Measurements from ENCODE around the gene SLC22A15.
"Not testable (repeated sequence)": the region's sequence is repeated elsewhere in the genome, so short reads cannot be mapped to it uniquely, and the experiment has no call there.

Gene SLC22A15

GRCh38 chr1:115976062-115976920 lies at the start of gene SLC22A15:
Gene SLC22A15, plus strand, starts transcription at chr1:115976513. Its CDS starts 115 bp downstream, at chr1:115976628.
- intact Hi-C loops (cut with DNase I): loop anchor here (5.0 kb wide), 1 partner anchor 139 kb away; no protein-coding TSS in a partner anchor
- peak in 41 of 42 donors; percentile 34 to 86 (median 70) for DNase-seq

- intact Hi-C loops (cut with DNase I): no loop called here
- no peak for DNase-seq
Observed at GRCh38 chr1:115927971-115928370, 48.3 kb upstream of the SLC22A15 start.

- DNase-seq: no peak
- intact Hi-C loops (cut with DNase I): no loop called here
Observed at GRCh38 chr1:115929881-115930280, 46.4 kb upstream of the SLC22A15 start.

GRCh38 chr1:115933625-115934024 lies 42.7 kb upstream of the SLC22A15 start:
- no peak for DNase-seq
- intact Hi-C loops (cut with DNase I): no loop called here

GRCh38 chr1:115939455-115939854 lies 36.9 kb upstream of the SLC22A15 start:
- no peak for DNase-seq
- intact Hi-C loops (cut with DNase I): no loop called here

- peak in 1 of 42 donors; percentile 47 for DNase-seq
- intact Hi-C loops (cut with DNase I): no loop called here
Observed at GRCh38 chr1:115946116-115946515, 30.2 kb upstream of the SLC22A15 start.

GRCh38 chr1:115949156-115949555 lies 27.2 kb upstream of the SLC22A15 start:
- DNase-seq: no peak
- intact Hi-C loops (cut with DNase I): no loop called here

GRCh38 chr1:115951560-115951959 lies 24.8 kb upstream of the SLC22A15 start:
- DNase-seq: no peak
- intact Hi-C loops (cut with DNase I): no loop called here

- intact Hi-C loops (cut with DNase I): no loop called here
- DNase-seq: no peak
Observed at GRCh38 chr1:115952547-115952946, 23.8 kb upstream of the SLC22A15 start.

- DNase-seq: no peak
- intact Hi-C loops (cut with DNase I): no loop called here
Observed at GRCh38 chr1:115953180-115953579, 23.1 kb upstream of the SLC22A15 start.

GRCh38 chr1:115954684-115955083 lies 21.6 kb upstream of the SLC22A15 start:
- intact Hi-C loops (cut with DNase I): no loop called here
- DNase-seq: no peak

GRCh38 chr1:115955228-115955627 lies 21.1 kb upstream of the SLC22A15 start:
- intact Hi-C loops (cut with DNase I): no loop called here
- DNase-seq: no peak

- no peak for DNase-seq
- intact Hi-C loops (cut with DNase I): no loop called here
Observed at GRCh38 chr1:115958866-115959265, 17.4 kb upstream of the SLC22A15 start.

- intact Hi-C loops (cut with DNase I): no loop called here
- peak in 8 of 42 donors; percentile 17 to 59 (median 42) for DNase-seq
Observed at GRCh38 chr1:115969509-115969908, 6.8 kb upstream of the SLC22A15 start.

- DNase-seq; intact Hi-C loops (cut with DNase I): not testable (repeated sequence)
Observed at GRCh38 chr1:115971778-115972177, 4.5 kb upstream of the SLC22A15 start.

GRCh38 chr1:115973154-115973553 lies 3.2 kb upstream of the SLC22A15 start:
- intact Hi-C loops (cut with DNase I): no loop called here

GRCh38 chr1:115975569-115976061 lies 698 bp upstream of the SLC22A15 start:
- no peak for DNase-seq

More at GRCh38 chr1:115973154-115973553, 3.2 kb upstream of the SLC22A15 start:
- no peak for DNase-seq

GRCh38 chr1:115976921-115977498 lies 697 bp downstream of the SLC22A15 start:
- intact Hi-C loops (cut with DNase I): loop anchor here (5.0 kb wide), 1 partner anchor 140 kb away; no protein-coding TSS in a partner anchor
- DNase-seq: peak in 41 of 42 donors; percentile 26 to 80 (median 59)

More at GRCh38 chr1:115975569-115976061, 698 bp upstream of the SLC22A15 start:
- intact Hi-C loops (cut with DNase I): loop anchor here (5.0 kb wide), 1 partner anchor 138 kb away; no protein-coding TSS in a partner anchor

GRCh38 chr1:115977499-115978258 lies 1.4 kb downstream of the SLC22A15 start:
- intact Hi-C loops (cut with DNase I): loop anchor here (5.0 kb wide), 1 partner anchor 140 kb away; no protein-coding TSS in a partner anchor
- DNase-seq: peak in 14 of 42 donors; percentile 22 to 62 (median 36)

Data from head of caudate nucleus (tissue), 42 donors.